MCF 10A (cell line): ENCODE measurements around the gene NUDCD2. TPM values are rescaled to one million over a fixed set of nuclear protein-coding genes. Genes with fewer than 3 reads are reported as not detected.

Experiments used
- BruUV-seq: library from RNA; stranded (reverse); fragments of 400-500 nt; replicated peaks from 2 replicates; lab custom pipeline; 2021; lab: Mats Ljungman, UMichigan
- CTCF ChIA-PET: fragments of 300-600 bp; sonication (Branson Sonifier 250); formaldehyde crosslinking; extraction: SDS; loops from one replicate; lab custom pipeline; 2021; ENCODE audit warnings: antibody characterized with exemption, inconsistent platforms; lab: Yijun Ruan, JAX
- POLR2A ChIA-PET: fragments of 300-600, 350-650 bp; sonication (Branson Sonifier 250); formaldehyde crosslinking; extraction: SDS; loops from one replicate; lab custom pipeline; 2020; ENCODE audit warnings: antibody characterized with exemption, inconsistent platforms; lab: Yijun Ruan, JAX
- DNase-seq: peaks from one replicate; pipeline ENCODE4 v3.0.0-alpha.2; 2018; ENCODE audit not compliant: unreplicated experiment
- H3K27ac Mint-ChIP-seq: one replicate; pipeline ENCODE4 v1.8.0; 2022; ENCODE audit warnings: mild to moderate bottlenecking, low read depth, mixed read lengths; ENCODE audit not compliant: unreplicated experiment
- H3K27me3 Mint-ChIP-seq: one replicate; pipeline ENCODE4 v1.8.0; 2022; ENCODE audit warnings: mixed read lengths; ENCODE audit not compliant: insufficient read depth, unreplicated experiment
- H3K36me3 Mint-ChIP-seq: one replicate; pipeline ENCODE4 v1.8.0; 2022; ENCODE audit warnings: mild to moderate bottlenecking, moderate library complexity, mixed read lengths; ENCODE audit not compliant: insufficient read depth, unreplicated experiment
- H3K4me1 Mint-ChIP-seq: one replicate; pipeline ENCODE4 v1.8.0; 2022; ENCODE audit warnings: mixed read lengths; ENCODE audit not compliant: insufficient read depth, unreplicated experiment
- H3K4me3 Mint-ChIP-seq: one replicate; pipeline ENCODE4 v1.8.0; 2022; ENCODE audit warnings: mild to moderate bottlenecking, moderate library complexity, mixed read lengths; ENCODE audit not compliant: unreplicated experiment
- H3K9me3 Mint-ChIP-seq: one replicate; pipeline ENCODE4 v1.8.0; 2022; ENCODE audit warnings: mixed read lengths; ENCODE audit not compliant: unreplicated experiment
- CTCF ChIP-seq: fragments of 200-600 bp; IDR thresholded peaks from one replicate; pipeline ENCODE4 v1.8.0; 2022; ENCODE audit warnings: antibody characterized with exemption, mild to moderate bottlenecking; ENCODE audit not compliant: unreplicated experiment
- intact Hi-C: fragments of 100-400 bp; cut with micrococcal nuclease; formaldehyde crosslinking; loops from 2 replicates; pipeline ENCODE4 v1.14.1; 2022
- total RNA-seq: library from RNA; stranded (reverse); gene quantifications from 2 replicates; pipeline ENCODE4 v1.2.3, GENCODE V29; 2022

The NUDCD2 gene
- total RNA-seq, 1 experiment from 2014 or later = 68.0 TPM

- H3K4me1 Mint-ChIP-seq = peaks cover 23% of the 10 kb centered on the region
- no peak overlapping the region for H3K4me3 Mint-ChIP-seq
- H3K27ac Mint-ChIP-seq = peak overlapping the region; percentile 84
- POLR2A ChIA-PET = interaction anchor here (0.8 to 18.0 kb wide), 10 partner anchors 8 to 41 kb away, joined by 3 to 284 read pairs (median 6); partner anchors contain the start of genes CCNG1, HMMR, MAT2B and NUDCD2
- H3K9me3 Mint-ChIP-seq = no peaks in the 10 kb centered on the region
- no peak for DNase-seq
- H3K27me3 Mint-ChIP-seq = no peaks in the 10 kb centered on the region
- CTCF ChIA-PET = interaction anchor here (1.1 to 3.2 kb wide), 4 partner anchors 8 to 41 kb away, joined by 3 to 16 read pairs (median 13); partner anchors contain the start of genes HMMR and NUDCD2
- intact Hi-C loops = no loop called here
- TF ChIP-seq CTCF = no peak
- peaks cover 16% of the 10 kb centered on the region for H3K36me3 Mint-ChIP-seq
- no TSS peak for BruUV-seq
These were observed 7.8 kb upstream of the NUDCD2 start for GRCh38 chr5:163467682-163468081.

- POLR2A ChIA-PET = interaction anchor here (0.6 to 11.4 kb wide), 5 partner anchors 13 to 1655 kb away, joined by 3 to 392 read pairs (median 305); partner anchors contain the start of genes CCNG1 and MAT2B
These were observed 3.1 kb upstream of the NUDCD2 start for GRCh38 chr5:163463063-163463435.

GRCh38 chr5:163460562-163461171 lies 765 bp upstream of the NUDCD2 start, which contains the start of gene HMMR:
Gene HMMR, plus strand, starts transcription at chr5:163460632. Its CDS starts 61 bp downstream, at chr5:163460693.
- no peaks in the 10 kb centered on the region for H3K27me3 Mint-ChIP-seq
- H3K36me3 Mint-ChIP-seq = peaks cover 43% of the 10 kb centered on the region
- no peak for TF ChIP-seq CTCF
- TSS peak; percentile 89 for BruUV-seq
- CTCF ChIA-PET = interaction anchor here (0.6 to 7.3 kb wide), 14 partner anchors 8 to 304 kb away, joined by 3 to 69 read pairs (median 7); partner anchors contain the start of genes CCNG1 and MAT2B
- H3K4me1 Mint-ChIP-seq = peaks cover 44% of the 10 kb centered on the region
- H3K27ac Mint-ChIP-seq = peak within 1 kb of the TSS; percentile 99
- intact Hi-C loops = loop anchor here (1.0 kb wide), 1 partner anchor 43 kb away; no protein-coding TSS in a partner anchor
- H3K4me3 Mint-ChIP-seq = peak within 1 kb of the TSS; percentile 83
- POLR2A ChIA-PET = interaction anchor here (0.7 to 11.4 kb wide), 11 partner anchors 12 to 64 kb away, joined by 3 to 392 read pairs (median 23); partner anchors contain the start of genes CCNG1 and MAT2B
- H3K9me3 Mint-ChIP-seq = no peaks in the 10 kb centered on the region
- DNase-seq = peak; percentile 61

More at GRCh38 chr5:163463063-163463435, 3.1 kb upstream of the NUDCD2 start:
- no peak for TF ChIP-seq CTCF
- no TSS peak for BruUV-seq
- Mint-ChIP-seq H3K9me3 (no peaks in the 10 kb centered on the region), H3K27ac (peak overlapping the region; percentile 99), H3K4me3 (peak overlapping the region; percentile 83), H3K4me1 (peaks cover 29% of the 10 kb centered on the region), H3K36me3 (peaks cover 31% of the 10 kb centered on the region), H3K27me3 (no peaks in the 10 kb centered on the region)
- no peak for DNase-seq
- CTCF ChIA-PET = interaction anchor here (0.6 to 7.3 kb wide), 2 partner anchors 10 to 916 kb away, joined by 3 to 69 read pairs; no protein-coding TSS in a partner anchor
- intact Hi-C loops = no loop called here

- Mint-ChIP-seq H3K27me3 (no peaks in the 10 kb centered on the region), H3K27ac (peak overlapping the region; percentile 99), H3K4me1 (peaks cover 48% of the 10 kb centered on the region), H3K9me3 (no peaks in the 10 kb centered on the region), H3K4me3 (peak overlapping the region; percentile 83), H3K36me3 (peaks cover 55% of the 10 kb centered on the region)
- DNase-seq = no peak
- ChIA-PET POLR2A (interaction anchor here (0.7 to 11.4 kb wide), 12 partner anchors 11 to 1714 kb away, joined by 3 to 392 read pairs (median 16); partner anchors contain the start of genes CCNG1 and MAT2B), CTCF (interaction anchor here (1.5 to 7.3 kb wide), 9 partner anchors 9 to 1044 kb away, joined by 3 to 69 read pairs (median 13); partner anchors contain the start of gene CCNG1)
- intact Hi-C loops = no loop called here
- no peak for TF ChIP-seq CTCF
- TSS peak; percentile 69 for BruUV-seq
These were observed 462 bp downstream of the NUDCD2 start for GRCh38 chr5:163459462-163459818.
